Natural killer cell (primary cell): ENCODE data around the gene RERE. TPM values are rescaled to one million over a fixed set of nuclear protein-coding genes. Genes with fewer than 3 reads are reported as not detected.

Experiments
- ATAC-seq, 3 donors: fragments of 150-1000 bp in 2 of 3; fragments of 200-7000 bp in 1 of 3; cut with Tn5 transposase; 1 replicate in 1 of 3; 2 replicates in 2 of 3; pipeline ENCODE4 v1.10.0; 2021; ENCODE audit warnings: mild to moderate bottlenecking in 2 of 3, moderate library complexity in 2 of 3
- DNase-seq, 2 donors: peaks; one replicate each; pipeline versions ENCODE4 v3.0.0 to v3.0.0-alpha.2; 2013 to 2021; ENCODE audit warnings: mixed read lengths in 1 of 2
- H3K27ac ChIP-seq: one replicate; pipeline ENCODE4 v1.5.1; 2013; ENCODE audit warnings: mild to moderate bottlenecking, low read length
- H3K27me3 ChIP-seq: one replicate; pipeline ENCODE4 v1.6.1; 2013; ENCODE audit warnings: low read length; ENCODE audit not compliant: control insufficient read depth, insufficient read depth
- H3K36me3 ChIP-seq: one replicate; pipeline ENCODE4 v1.6.1; 2013; ENCODE audit warnings: low read length; ENCODE audit not compliant: control insufficient read depth, insufficient read depth
- H3K4me1 ChIP-seq: one replicate; pipeline ENCODE4 v1.6.1; 2013; ENCODE audit warnings: low read length; ENCODE audit not compliant: control insufficient read depth, insufficient read depth
- H3K4me3 ChIP-seq: one replicate; pipeline ENCODE4 v1.5.1; 2013; ENCODE audit warnings: low read length
- H3K9me3 ChIP-seq: one replicate; pipeline ENCODE4 v1.6.1; 2013; ENCODE audit warnings: low read length; ENCODE audit not compliant: control insufficient read depth, insufficient read depth
- H3K27ac Mint-ChIP-seq, 2 donors: one replicate each; pipeline ENCODE4 v1.8.0; 2022; ENCODE audit warnings: mild to moderate bottlenecking in 2 of 2, mixed read lengths in 2 of 2, moderate library complexity in 1 of 2
- H3K27me3 Mint-ChIP-seq, 2 donors: one replicate each; pipeline ENCODE4 v1.8.0; 2022; ENCODE audit warnings: low read depth in 2 of 2, mixed read lengths in 2 of 2
- H3K36me3 Mint-ChIP-seq: one replicate; pipeline ENCODE4 v1.8.0; 2022; ENCODE audit warnings: mixed read lengths
- H3K4me1 Mint-ChIP-seq, 2 donors: one replicate each; pipeline ENCODE4 v1.8.0; 2022; ENCODE audit warnings: mixed read lengths in 2 of 2
- H3K4me3 Mint-ChIP-seq: one replicate; pipeline ENCODE4 v1.8.0; 2022; ENCODE audit warnings: mild to moderate bottlenecking, moderate library complexity, mixed read lengths
- H3K9me3 Mint-ChIP-seq, 2 donors: one replicate each; pipeline ENCODE4 v1.8.0; 2022; ENCODE audit warnings: mixed read lengths in 2 of 2
- CTCF ChIP-seq: fragments of 200-600 bp; IDR thresholded peaks from one replicate; pipeline ENCODE4 v1.8.0; 2022; ENCODE audit warnings: antibody characterized with exemption
- WGBS: methylation state at CpG from one replicate; pipeline ENCODE4 v1.1.7; 2013; ENCODE audit warnings: missing lambda C conversion rate; ENCODE audit not compliant: insufficient coverage; 5-methylcytosine and 5-hydroxymethylcytosine counted together
- intact Hi-C: fragments of 100-400 bp; cut with micrococcal nuclease; formaldehyde crosslinking; loops from one replicate; pipeline ENCODE4 v1.14.2; 2022
- total RNA-seq, 4 donors: library from RNA; stranded (reverse); fragments of 120-200 nt in 1 of 4; gene quantifications; one replicate each; pipeline versions ENCODE4 v1.2.3 to v1.2.4, GENCODE V29; 2013 to 2022

RERE gene
- total RNA-seq, 3 donors from 2014 or later (not counting 1 experiment from before 2014, with no cell fraction given) = 67.7 to 76.0 (median 73.0) TPM

GRCh38 chr1:8864713-8865344, 47.4 kb upstream of the RERE start:
- Histone ChIP-seq H3K27me3 (no peaks in the 10 kb centered on the region), H3K9me3 (no peaks in the 10 kb centered on the region), H3K4me3 (no peak overlapping the region), H3K4me1 (no peaks in the 10 kb centered on the region), H3K36me3 (peaks cover 91% of the 10 kb centered on the region), H3K27ac (no peak overlapping the region)
- TF ChIP-seq CTCF = no peak
- 91% methylated on average over 6 of the region's 6 CpGs for WGBS
- Mint-ChIP-seq H3K4me3 (no peak overlapping the region), H3K27ac (no peak overlapping the region), H3K9me3 (no peaks in the 10 kb centered on the region), H3K36me3 (no peaks in the 10 kb centered on the region), H3K4me1 (peaks cover 0 to 14% of the 10 kb centered on the region in 2 donors), H3K27me3 (no peaks in the 10 kb centered on the region)
- intact Hi-C loops = no loop called here
- no peak for ATAC-seq
- no peak for DNase-seq

GRCh38 chr1:8863794-8864233, 46.4 kb upstream of the RERE start:
- Histone ChIP-seq H3K27me3 (no peaks in the 10 kb centered on the region), H3K27ac (no peak overlapping the region), H3K4me3 (no peak overlapping the region), H3K4me1 (peaks cover 6% of the 10 kb centered on the region), H3K9me3 (no peaks in the 10 kb centered on the region), H3K36me3 (peaks cover 86% of the 10 kb centered on the region)
- intact Hi-C loops = no loop called here
- 97% methylated on average over 13 of the region's 13 CpGs for WGBS
- DNase-seq (no peak), ATAC-seq (no peak)
- no peaks in the 10 kb centered on the region for H3K9me3 Mint-ChIP-seq
- H3K27me3 Mint-ChIP-seq = no peaks in the 10 kb centered on the region
- H3K36me3 Mint-ChIP-seq = no peaks in the 10 kb centered on the region
- TF ChIP-seq CTCF = no peak
- H3K27ac Mint-ChIP-seq = no peak overlapping the region
- no peak overlapping the region for H3K4me3 Mint-ChIP-seq
- peaks cover 5 to 15% of the 10 kb centered on the region in 2 donors for H3K4me1 Mint-ChIP-seq

DNA sequence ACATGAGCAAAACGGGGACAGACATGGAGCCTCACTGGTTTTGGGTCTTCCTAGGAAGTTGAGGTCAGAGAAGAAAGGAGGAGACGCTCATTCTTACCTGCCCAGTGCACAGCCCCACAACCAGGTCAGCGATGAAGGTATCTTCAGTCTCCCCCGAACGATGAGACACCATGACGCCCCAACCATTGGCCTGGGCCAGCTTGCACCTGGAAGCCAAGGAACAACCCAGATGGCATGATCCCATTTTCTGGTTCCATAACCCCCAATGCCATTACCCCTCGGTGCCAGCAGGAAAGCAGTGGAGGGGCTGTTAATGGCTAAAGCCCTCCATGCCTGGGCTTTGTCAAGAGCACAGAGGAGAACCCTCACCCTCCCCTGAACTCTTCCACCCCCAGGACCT, 45.7 kb upstream of the RERE start:
- intact Hi-C loops = no loop called here
- Mint-ChIP-seq H3K27ac (no peak overlapping the region), H3K36me3 (no peaks in the 10 kb centered on the region), H3K27me3 (no peaks in the 10 kb centered on the region), H3K4me3 (no peak overlapping the region), H3K9me3 (no peaks in the 10 kb centered on the region), H3K4me1 (peaks cover 11 to 22% of the 10 kb centered on the region in 2 donors)
- H3K4me1 ChIP-seq = peaks cover 10% of the 10 kb centered on the region
- WGBS = 88% methylated on average over 7 of the region's 7 CpGs
- TF ChIP-seq CTCF = no peak
- ATAC-seq (no peak), DNase-seq (no peak)
- H3K27ac ChIP-seq = no peak overlapping the region
- H3K4me3 ChIP-seq = no peak overlapping the region
- peaks cover 79% of the 10 kb centered on the region for H3K36me3 ChIP-seq
- H3K9me3 ChIP-seq = no peaks in the 10 kb centered on the region
- H3K27me3 ChIP-seq = no peaks in the 10 kb centered on the region

DNA sequence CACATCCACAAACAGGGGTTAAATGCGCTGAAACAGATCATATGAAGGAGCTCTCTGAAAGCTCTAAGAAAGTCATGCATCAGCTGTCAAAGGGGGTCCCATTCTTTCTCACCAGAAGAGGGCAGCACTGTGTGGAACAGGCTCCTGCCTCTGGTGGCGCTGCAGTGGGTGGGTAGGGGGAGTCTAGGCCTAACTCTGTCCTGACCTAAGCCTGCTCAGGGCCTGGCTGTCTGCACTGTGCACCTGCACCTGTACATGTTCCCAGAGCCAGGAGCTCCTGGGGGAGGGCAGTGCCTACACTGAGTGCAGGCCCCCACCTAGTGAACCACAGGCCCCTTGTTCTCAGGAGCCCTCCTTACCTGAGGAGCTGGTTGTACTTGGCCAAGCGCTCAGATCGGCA, 45.1 kb upstream of the RERE start:
- Histone ChIP-seq H3K27ac (no peak overlapping the region), H3K4me1 (peaks cover 16% of the 10 kb centered on the region), H3K4me3 (no peak overlapping the region), H3K36me3 (peaks cover 74% of the 10 kb centered on the region), H3K27me3 (no peaks in the 10 kb centered on the region), H3K9me3 (no peaks in the 10 kb centered on the region)
- intact Hi-C loops = no loop called here
- peaks cover 13 to 27% of the 10 kb centered on the region in 2 donors for H3K4me1 Mint-ChIP-seq
- DNase-seq (peak in 1 of 2 donors; percentile 72), ATAC-seq (peak; percentile 46 to 68 (median 51))
- no peak overlapping the region for H3K27ac Mint-ChIP-seq
- no peaks in the 10 kb centered on the region for H3K9me3 Mint-ChIP-seq
- no peak overlapping the region for H3K4me3 Mint-ChIP-seq
- no peaks in the 10 kb centered on the region for H3K36me3 Mint-ChIP-seq
- TF ChIP-seq CTCF = peak; percentile 49
- H3K27me3 Mint-ChIP-seq = no peaks in the 10 kb centered on the region
- 91% methylated on average over 4 of the region's 4 CpGs for WGBS
